HCT116 (cell line): Measurements from ENCODE around the gene CACNA2D3. TPM values are rescaled to one million over a fixed set of nuclear protein-coding genes. Genes with fewer than 3 reads are reported as not detected.
A peak's percentile ranks its signal among the peaks of the same experiment; 100 is the strongest.

Experiments used
- ATAC-seq: fragments of 200-7000 bp; cut with Tn5 transposase; 2 replicates; pipeline ENCODE4 v1.9.1; 2020; ENCODE audit warnings: mild to moderate bottlenecking, moderate library complexity
- BruUV-seq: library from RNA; stranded (reverse); fragments of 400-500 nt; replicated peaks from 2 replicates; lab custom pipeline; 2021; lab: Mats Ljungman, UMichigan
- CTCF ChIA-PET: fragments of 300-600 bp; sonication (Branson Sonifier 250); formaldehyde crosslinking; loops from one replicate; lab custom pipeline; 2021; ENCODE audit warnings: antibody characterized with exemption; lab: Charles Lee
- POLR2A ChIA-PET: fragments of 300-600, 350-600 bp; sonication (Branson Sonifier 250); formaldehyde crosslinking; loops from one replicate; lab custom pipeline; 2021; ENCODE audit warnings: antibody characterized with exemption; lab: Charles Lee
- RAD21 ChIA-PET, 2 experiments: fragments of 300-600 bp; sonication (Branson Sonifier 250); formaldehyde crosslinking; loops; one replicate each; lab custom pipeline; 2023; ENCODE audit warnings: low total read pairs in 2 of 2; ENCODE audit not compliant: uncharacterized antibody in 2 of 2, unreplicated experiment in 2 of 2, low non-redundant PET in 1 of 2; lab: Charles Lee
- DNase-seq: peaks from one replicate; pipeline ENCODE4 v3.0.0-alpha.2; 2010; ENCODE audit warnings: low read depth, low spot score
- H2AFZ ChIP-seq: fragments of 200-600 bp; shearing (Covaris generic), sonication (generic); 2 replicates; pipeline ENCODE4 v1.6.1; 2017; ENCODE audit warnings: low read depth, mixed run types, mixed read lengths, antibody characterized with exemption, low read length; ENCODE audit not compliant: poor library complexity, severe bottlenecking
- H3K27ac ChIP-seq: 2 replicates; pipeline ENCODE4 v1.5.1; 2012; ENCODE audit warnings: low read depth, low read length
- H3K27me3 ChIP-seq: fragments of 200-600 bp; sonication (generic); 2 replicates; pipeline ENCODE4 v1.6.1; 2016; ENCODE audit warnings: mixed run types, low read length, mixed read lengths; ENCODE audit not compliant: insufficient read depth
- H3K36me3 ChIP-seq, 2 experiments: fragments of 200-500 bp in 1 of 2; fragments of 200-600 bp in 1 of 2; sonication (Bioruptor generic) in 1 of 2; sonication (generic) in 1 of 2; 2 replicates each; pipeline versions ENCODE4 v1.5.1 to v1.6.1; 2014 to 2016; ENCODE audit warnings: low read length in 2 of 2, inconsistent platforms in 1 of 2, mixed read lengths in 1 of 2, mixed run types in 1 of 2; ENCODE audit not compliant: insufficient read depth in 2 of 2, control insufficient read depth in 1 of 2
- H3K4me1 ChIP-seq, 2 experiments: fragments of 200-600 bp in 1 of 2; sonication (generic) in 1 of 2; 2 replicates each; pipeline versions ENCODE4 v1.5.1 to v1.6.1; 2012 to 2017; ENCODE audit warnings: low read length in 2 of 2, inconsistent platforms in 1 of 2, mild to moderate bottlenecking in 1 of 2, mixed read lengths in 1 of 2, mixed run types in 1 of 2, moderate library complexity in 1 of 2; ENCODE audit not compliant: insufficient read depth in 2 of 2, control insufficient read depth in 1 of 2
- H3K4me2 ChIP-seq: fragments of 200-600 bp; sonication (generic); 2 replicates; pipeline ENCODE4 v1.6.1; 2017; ENCODE audit warnings: mixed run types, low read length, mixed read lengths
- H3K4me3 ChIP-seq, 2 experiments: fragments of 200-600 bp in 1 of 2; sonication (generic) in 1 of 2; replicated peaks in 1 of 2; 2 replicates each; pipeline ENCODE4 v1.5.1; 2011 to 2016; ENCODE audit warnings: low read length in 2 of 2, control low read depth in 1 of 2, low read depth in 1 of 2, mild to moderate bottlenecking in 1 of 2, mixed read lengths in 1 of 2, mixed run types in 1 of 2
- H3K79me2 ChIP-seq: fragments of 200-600 bp; sonication (generic); 2 replicates; pipeline ENCODE4 v1.6.1; 2017; ENCODE audit warnings: mild to moderate bottlenecking, mixed run types, low read length, moderate library complexity, mixed read lengths; ENCODE audit not compliant: insufficient read depth
- H3K9ac ChIP-seq: fragments of 200-600 bp; sonication (generic); 2 replicates; pipeline ENCODE4 v1.6.1; 2016; ENCODE audit warnings: low read length, mixed read lengths
- H3K9me2 ChIP-seq: fragments of 200-600 bp; sonication (generic), shearing (Covaris generic); 2 replicates; pipeline ENCODE4 v1.6.1; 2017; ENCODE audit warnings: mixed run types, mild to moderate bottlenecking, moderate library complexity; ENCODE audit not compliant: insufficient read depth
- H3K9me3 ChIP-seq, 2 experiments: fragments of 200-500 bp in 1 of 2; fragments of 200-600 bp in 1 of 2; sonication (Bioruptor generic) in 1 of 2; sonication (generic) in 1 of 2; 2 replicates each; pipeline ENCODE4 v1.6.1; 2014 to 2017; ENCODE audit warnings: low read length in 2 of 2, mixed read lengths in 2 of 2, inconsistent platforms in 1 of 2, low read depth in 1 of 2, mild to moderate bottlenecking in 1 of 2, mixed run types in 1 of 2, moderate library complexity in 1 of 2; ENCODE audit not compliant: control insufficient read depth in 1 of 2, insufficient read depth in 1 of 2
- H4K20me1 ChIP-seq: fragments of 200-600 bp; sonication (generic), shearing (Covaris generic); 2 replicates; pipeline ENCODE4 v1.6.1; 2017; ENCODE audit warnings: mixed run types, mild to moderate bottlenecking, moderate library complexity; ENCODE audit not compliant: insufficient read depth
- EZH2phosphoT487 ChIP-seq: fragments of 200-600 bp; IDR thresholded peaks from 2 replicates; pipeline ENCODE4 v1.6.1; 2018; ENCODE audit warnings: antibody characterized with exemption, borderline replicate concordance
- FOSL1 ChIP-seq: IDR thresholded peaks from 2 replicates; pipeline ENCODE4 v1.6.1; 2012; ENCODE audit warnings: low read depth
- JUND ChIP-seq: IDR thresholded peaks from 2 replicates; pipeline ENCODE4 v1.6.1; 2012
- MAX ChIP-seq: IDR thresholded peaks from 2 replicates; pipeline ENCODE4 v1.6.1; 2012
- POLR2AphosphoS5 ChIP-seq: IDR thresholded peaks from 2 replicates; pipeline ENCODE4 v1.6.1; 2011; ENCODE audit warnings: mild to moderate bottlenecking, low read depth, low read length, moderate library complexity
- SP1 ChIP-seq: IDR thresholded peaks from 2 replicates; pipeline ENCODE4 v1.6.1; 2012; ENCODE audit warnings: low read depth
- SRF ChIP-seq: IDR thresholded peaks from 2 replicates; pipeline ENCODE4 v1.6.1; 2012; ENCODE audit warnings: low read depth
- ZFX ChIP-seq: fragments of 450-650 bp; IDR thresholded peaks from 2 replicates; pipeline ENCODE4 v1.6.1; 2017
- intact Hi-C: fragments of 100-400 bp; cut with micrococcal nuclease; formaldehyde crosslinking; loops from 2 replicates; pipeline ENCODE4 v1.10.0; 2022
- total RNA-seq: library from RNA; stranded (reverse); gene quantifications from one replicate; pipeline ENCODE4 v1.2.1, GENCODE V29; 2021; ENCODE audit not compliant: unreplicated experiment
- TF ChIP-seq, protein P1 (sequence below): IDR thresholded peaks from 2 replicates; pipeline ENCODE4 v1.6.1; 2012; ENCODE audit warnings: low read depth

CACNA2D3 gene
- total RNA-seq, 1 experiment from 2014 or later, result 0.20 TPM

DNA sequence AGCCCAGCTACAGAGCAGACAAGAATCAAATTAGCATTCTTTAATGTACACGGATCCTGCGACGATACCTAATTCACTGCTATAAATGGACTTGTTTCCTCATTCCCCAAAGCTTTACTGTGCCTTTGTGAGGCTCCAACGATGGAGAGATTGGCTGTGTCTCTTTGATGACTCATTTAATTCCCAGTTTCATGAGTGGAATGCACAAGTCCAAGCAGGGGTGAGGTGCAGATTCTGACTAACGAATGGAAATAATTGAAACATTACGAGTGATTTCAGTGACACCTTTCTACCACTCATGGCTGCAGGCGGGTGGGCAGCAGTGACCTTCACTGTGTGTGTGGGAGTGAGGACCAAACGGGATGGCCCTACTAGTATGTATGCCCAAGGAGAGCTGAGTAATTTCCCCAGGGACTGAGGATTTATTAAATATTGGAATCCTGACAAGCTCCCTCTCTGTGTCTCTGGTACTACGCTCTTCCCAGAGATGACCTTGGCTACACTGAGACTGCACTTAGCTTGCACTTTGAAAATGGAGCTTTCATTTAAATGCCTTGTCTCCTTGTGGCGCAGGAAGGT is 156.7 kb downstream of the CACNA2D3 start:
- CTCF ChIA-PET, result no interaction called here
- DNase-seq (peak; percentile 22), ATAC-seq (peak; percentile 42)
- no peak overlapping the region for H3K9ac ChIP-seq
- H3K27me3 ChIP-seq, result peaks cover 14% of the 10 kb centered on the region
- TF ChIP-seq FOSL1 (peak; percentile 41; the same call in 1 of the 2 replicates), SP1 (0 out of 2 replicates have a peak, but pooled peaks have one; percentile 17), EZH2phosphoT487 (no peak), ZFX (no peak), MAX (no peak), SRF (peak; percentile 49; the same call in 1 of the 2 replicates), POLR2AphosphoS5 (no peak), JUND (peak; percentile 42; the same call in 1 of the 2 replicates)
- TF ChIP-seq, protein P1, sequence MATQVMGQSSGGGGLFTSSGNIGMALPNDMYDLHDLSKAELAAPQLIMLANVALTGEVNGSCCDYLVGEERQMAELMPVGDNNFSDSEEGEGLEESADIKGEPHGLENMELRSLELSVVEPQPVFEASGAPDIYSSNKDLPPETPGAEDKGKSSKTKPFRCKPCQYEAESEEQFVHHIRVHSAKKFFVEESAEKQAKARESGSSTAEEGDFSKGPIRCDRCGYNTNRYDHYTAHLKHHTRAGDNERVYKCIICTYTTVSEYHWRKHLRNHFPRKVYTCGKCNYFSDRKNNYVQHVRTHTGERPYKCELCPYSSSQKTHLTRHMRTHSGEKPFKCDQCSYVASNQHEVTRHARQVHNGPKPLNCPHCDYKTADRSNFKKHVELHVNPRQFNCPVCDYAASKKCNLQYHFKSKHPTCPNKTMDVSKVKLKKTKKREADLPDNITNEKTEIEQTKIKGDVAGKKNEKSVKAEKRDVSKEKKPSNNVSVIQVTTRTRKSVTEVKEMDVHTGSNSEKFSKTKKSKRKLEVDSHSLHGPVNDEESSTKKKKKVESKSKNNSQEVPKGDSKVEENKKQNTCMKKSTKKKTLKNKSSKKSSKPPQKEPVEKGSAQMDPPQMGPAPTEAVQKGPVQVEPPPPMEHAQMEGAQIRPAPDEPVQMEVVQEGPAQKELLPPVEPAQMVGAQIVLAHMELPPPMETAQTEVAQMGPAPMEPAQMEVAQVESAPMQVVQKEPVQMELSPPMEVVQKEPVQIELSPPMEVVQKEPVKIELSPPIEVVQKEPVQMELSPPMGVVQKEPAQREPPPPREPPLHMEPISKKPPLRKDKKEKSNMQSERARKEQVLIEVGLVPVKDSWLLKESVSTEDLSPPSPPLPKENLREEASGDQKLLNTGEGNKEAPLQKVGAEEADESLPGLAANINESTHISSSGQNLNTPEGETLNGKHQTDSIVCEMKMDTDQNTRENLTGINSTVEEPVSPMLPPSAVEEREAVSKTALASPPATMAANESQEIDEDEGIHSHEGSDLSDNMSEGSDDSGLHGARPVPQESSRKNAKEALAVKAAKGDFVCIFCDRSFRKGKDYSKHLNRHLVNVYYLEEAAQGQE, result no peak
- POLR2A ChIA-PET, result no interaction called here
- H4K20me1 ChIP-seq, result no peaks in the 10 kb centered on the region
- peak overlapping the region; percentile 49 for H3K4me2 ChIP-seq
- intact Hi-C loops, result no loop called here
- H3K9me2 ChIP-seq, result no peaks in the 10 kb centered on the region
- H3K36me3 ChIP-seq, result no peaks in the 10 kb centered on the region
- H3K27ac ChIP-seq, result no peak overlapping the region
- H3K4me3 ChIP-seq, result no peak overlapping the region
- H3K9me3 ChIP-seq, result no peaks in the 10 kb centered on the region
- BruUV-seq, result no TSS peak
- H2AFZ ChIP-seq, result no peak overlapping the region
- RAD21 ChIA-PET, result no interaction called here
- H3K79me2 ChIP-seq, result no peaks in the 10 kb centered on the region
- H3K4me1 ChIP-seq, result peaks cover 0 to 5% of the 10 kb centered on the region in 2 experiments; a peak in 1 of 4 replicates
